CD4-positive, alpha-beta T cell (primary cell): Measurements from ENCODE around the gene SF3B2. TPM values are rescaled to one million over a fixed set of nuclear protein-coding genes. Genes with fewer than 3 reads are reported as not detected.
"Not testable (repeated sequence)": the region's sequence is repeated elsewhere in the genome, so short reads cannot be mapped to it uniquely, and the experiment has no call there.

Experiments used
- ATAC-seq: fragments of 200-7000 bp; cut with Tn5 transposase; one replicate; pipeline ENCODE4 v1.10.0; 2022; ENCODE audit warnings: mild to moderate bottlenecking; ENCODE audit not compliant: poor library complexity
- CTCF ChIA-PET: fragments of 350-600 bp; sonication (Branson Sonifier 250); formaldehyde crosslinking; loops from one replicate; lab custom pipeline; 2021; ENCODE audit warnings: antibody characterized with exemption, inconsistent platforms; lab: Charles Lee
- POLR2A ChIA-PET: fragments of 350-600 bp; sonication (Branson Sonifier 250); formaldehyde crosslinking; loops from one replicate; lab custom pipeline; 2021; ENCODE audit warnings: antibody characterized with exemption, inconsistent platforms; lab: Charles Lee
- DNase-seq, 14 experiments: peaks; one replicate each; pipeline ENCODE4 v3.0.0-alpha.2; 2013 to 2020; ENCODE audit warnings: mixed read lengths in 2 of 14
- H3K27ac ChIP-seq, 2 donors: one replicate each; pipeline versions ENCODE4 v1.5.1 to v1.7.0; 2013; ENCODE audit warnings: low read length in 2 of 2, low read depth in 1 of 2, mild to moderate bottlenecking in 1 of 2
- H3K27me3 ChIP-seq, 2 experiments: 1 replicate in 1 of 2; 2 replicates in 1 of 2; pipeline versions ENCODE4 v1.6.1 to v1.7.0; 2013; ENCODE audit warnings: low read length in 2 of 2, control low read depth in 1 of 2, mild to moderate bottlenecking in 1 of 2, moderate library complexity in 1 of 2; ENCODE audit not compliant: insufficient read depth in 2 of 2, control insufficient read depth in 1 of 2
- H3K36me3 ChIP-seq: one replicate; pipeline ENCODE4 v1.6.1; 2013; ENCODE audit warnings: low read length, control low read depth; ENCODE audit not compliant: insufficient read depth
- H3K4me1 ChIP-seq: one replicate; pipeline ENCODE4 v1.6.1; 2013; ENCODE audit warnings: low read length, control low read depth; ENCODE audit not compliant: insufficient read depth
- H3K4me3 ChIP-seq: one replicate; pipeline ENCODE4 v1.5.1; 2013; ENCODE audit warnings: mild to moderate bottlenecking, low read length, moderate library complexity
- H3K9me3 ChIP-seq, 2 experiments: 1 replicate in 1 of 2; 2 replicates in 1 of 2; pipeline versions ENCODE4 v1.6.1 to v1.7.0; 2013; ENCODE audit warnings: low read length in 2 of 2, mild to moderate bottlenecking in 2 of 2, control low read depth in 1 of 2, moderate library complexity in 1 of 2; ENCODE audit not compliant: control insufficient read depth in 1 of 2, insufficient read depth in 1 of 2
- H3K27ac Mint-ChIP-seq: one replicate; pipeline ENCODE4 v1.8.0; 2020; ENCODE audit warnings: mixed read lengths
- H3K27me3 Mint-ChIP-seq: one replicate; pipeline ENCODE4 v1.8.0; 2021; ENCODE audit warnings: mixed read lengths
- H3K36me3 Mint-ChIP-seq: one replicate; pipeline ENCODE4 v1.8.0; 2021; ENCODE audit warnings: low read depth, mixed read lengths
- H3K4me1 Mint-ChIP-seq: one replicate; pipeline ENCODE4 v1.8.0; 2021; ENCODE audit warnings: low read depth, mixed read lengths
- H3K4me3 Mint-ChIP-seq: one replicate; pipeline ENCODE4 v1.8.0; 2020; ENCODE audit warnings: mild to moderate bottlenecking, mixed read lengths
- H3K9me3 Mint-ChIP-seq: one replicate; pipeline ENCODE4 v1.8.0; 2020; ENCODE audit warnings: mixed read lengths
- intact Hi-C, 2 experiments: fragments of 100-400 bp; cut with DNase I in 1 of 2; cut with micrococcal nuclease in 1 of 2; formaldehyde crosslinking; loops; one replicate each; pipeline versions ENCODE4 v1.15.1 to v1.9.0; 2023 to 2025; cut with DNase I, micrococcal nuclease
- total RNA-seq, 174 experiments: library from RNA in 2 of 174; stranded (reverse) in 2 of 174; gene quantifications; one replicate each; pipeline ENCODE4 v1.2.3 and lab custom pipeline; 2021 to 2026
- TF ChIP-seq, protein P1 (sequence below): fragments of 200-600 bp; IDR thresholded peaks from one replicate; pipeline ENCODE4 v1.8.0; 2022; ENCODE audit warnings: antibody characterized with exemption, mild to moderate bottlenecking

Gene SF3B2
- total RNA-seq, 2 experiments from 2014 or later, result 182 to 196 TPM

GRCh38 chr11:66007201-66007634, 44.9 kb upstream of the SF3B2 start:
- TF ChIP-seq, protein P1, sequence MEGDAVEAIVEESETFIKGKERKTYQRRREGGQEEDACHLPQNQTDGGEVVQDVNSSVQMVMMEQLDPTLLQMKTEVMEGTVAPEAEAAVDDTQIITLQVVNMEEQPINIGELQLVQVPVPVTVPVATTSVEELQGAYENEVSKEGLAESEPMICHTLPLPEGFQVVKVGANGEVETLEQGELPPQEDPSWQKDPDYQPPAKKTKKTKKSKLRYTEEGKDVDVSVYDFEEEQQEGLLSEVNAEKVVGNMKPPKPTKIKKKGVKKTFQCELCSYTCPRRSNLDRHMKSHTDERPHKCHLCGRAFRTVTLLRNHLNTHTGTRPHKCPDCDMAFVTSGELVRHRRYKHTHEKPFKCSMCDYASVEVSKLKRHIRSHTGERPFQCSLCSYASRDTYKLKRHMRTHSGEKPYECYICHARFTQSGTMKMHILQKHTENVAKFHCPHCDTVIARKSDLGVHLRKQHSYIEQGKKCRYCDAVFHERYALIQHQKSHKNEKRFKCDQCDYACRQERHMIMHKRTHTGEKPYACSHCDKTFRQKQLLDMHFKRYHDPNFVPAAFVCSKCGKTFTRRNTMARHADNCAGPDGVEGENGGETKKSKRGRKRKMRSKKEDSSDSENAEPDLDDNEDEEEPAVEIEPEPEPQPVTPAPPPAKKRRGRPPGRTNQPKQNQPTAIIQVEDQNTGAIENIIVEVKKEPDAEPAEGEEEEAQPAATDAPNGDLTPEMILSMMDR, result no peak
- intact Hi-C loops, result no loop called here
- ChIA-PET POLR2A (no interaction called here), CTCF (no interaction called here)
- no peak overlapping the region for H3K27ac ChIP-seq
- peaks cover 26% of the 10 kb centered on the region for H3K4me1 ChIP-seq
- H3K27me3 Mint-ChIP-seq, result peaks cover 8% of the 10 kb centered on the region
- H3K4me3 ChIP-seq, result no peak overlapping the region
- H3K9me3 ChIP-seq, result no peaks in the 10 kb centered on the region
- H3K4me3 Mint-ChIP-seq, result no peak overlapping the region
- DNase-seq (no peak), ATAC-seq (no peak)
- H3K27me3 ChIP-seq, result peaks cover 9 to 11% of the 10 kb centered on the region in 2 experiments
- no peaks in the 10 kb centered on the region for H3K9me3 Mint-ChIP-seq
- no peak overlapping the region for H3K27ac Mint-ChIP-seq
- peaks cover 27% of the 10 kb centered on the region for H3K36me3 Mint-ChIP-seq
- H3K36me3 ChIP-seq, result peaks cover 24% of the 10 kb centered on the region
- H3K4me1 Mint-ChIP-seq, result peaks cover 13% of the 10 kb centered on the region

DNA sequence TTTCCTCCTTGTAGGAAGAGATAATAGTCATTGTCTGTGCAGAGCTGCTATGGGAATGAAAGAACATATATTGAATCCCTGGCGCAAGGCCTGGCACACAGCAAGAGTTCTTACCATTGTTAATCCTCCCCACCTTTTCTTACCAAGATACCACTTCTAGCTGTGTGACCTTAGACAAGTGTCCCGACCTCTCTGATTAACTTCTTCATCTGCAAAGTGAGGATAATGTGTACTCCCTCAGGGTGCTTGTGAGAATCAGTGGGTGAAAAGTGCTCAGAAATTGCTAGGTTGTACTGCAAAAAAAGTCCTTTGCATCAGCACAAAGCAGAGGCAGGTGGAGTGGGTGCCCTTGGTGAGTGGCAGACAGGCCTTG, 44.1 kb upstream of the SF3B2 start:
- Mint-ChIP-seq H3K4me1 (peaks cover 5% of the 10 kb centered on the region), H3K27me3 (peaks cover 14% of the 10 kb centered on the region), H3K36me3 (peaks cover 20% of the 10 kb centered on the region), H3K9me3 (no peaks in the 10 kb centered on the region), H3K4me3 (no peak overlapping the region), H3K27ac (no peak overlapping the region)
- H3K27me3 ChIP-seq, result peaks cover 16 to 18% of the 10 kb centered on the region in 2 experiments
- H3K4me3 ChIP-seq, result no peak overlapping the region
- intact Hi-C loops, result no loop called here
- H3K36me3 ChIP-seq, result peaks cover 24% of the 10 kb centered on the region
- POLR2A ChIA-PET, result no interaction called here
- H3K27ac ChIP-seq, result no peak overlapping the region
- CTCF ChIA-PET, result no interaction called here
- H3K9me3 ChIP-seq, result no peaks in the 10 kb centered on the region
- DNase-seq (no peak), ATAC-seq (no peak)
- H3K4me1 ChIP-seq, result peaks cover 22% of the 10 kb centered on the region
- TF ChIP-seq, protein P1, result no peak

- no peak overlapping the region for H3K27ac Mint-ChIP-seq
- ATAC-seq (no peak), DNase-seq (no peak)
- H3K4me3 ChIP-seq, result no peak overlapping the region
- no peak overlapping the region for H3K27ac ChIP-seq
- H3K9me3 Mint-ChIP-seq, result no peaks in the 10 kb centered on the region
- H3K4me1 Mint-ChIP-seq, result peaks cover under 1% of the 10 kb centered on the region
- peaks cover 15% of the 10 kb centered on the region for H3K36me3 Mint-ChIP-seq
- H3K4me3 Mint-ChIP-seq, result no peak overlapping the region
- H3K9me3 ChIP-seq, result peaks cover 0 to 3% of the 10 kb centered on the region in 2 experiments
- H3K27me3 Mint-ChIP-seq, result peaks cover 18% of the 10 kb centered on the region
- peaks cover 17% of the 10 kb centered on the region for H3K4me1 ChIP-seq
- intact Hi-C loops, result no loop called here
- peaks cover 21 to 23% of the 10 kb centered on the region in 2 experiments for H3K27me3 ChIP-seq
- ChIA-PET CTCF (interaction anchor here (1.1 kb wide), 1 partner anchor 124 kb away, joined by 3 read pairs; no protein-coding TSS in a partner anchor), POLR2A (no interaction called here)
- TF ChIP-seq, protein P1, result no peak
- H3K36me3 ChIP-seq, result peaks cover 20% of the 10 kb centered on the region
Observed at GRCh38 chr11:66008468-66009101, 43.6 kb upstream of the SF3B2 start.

DNA sequence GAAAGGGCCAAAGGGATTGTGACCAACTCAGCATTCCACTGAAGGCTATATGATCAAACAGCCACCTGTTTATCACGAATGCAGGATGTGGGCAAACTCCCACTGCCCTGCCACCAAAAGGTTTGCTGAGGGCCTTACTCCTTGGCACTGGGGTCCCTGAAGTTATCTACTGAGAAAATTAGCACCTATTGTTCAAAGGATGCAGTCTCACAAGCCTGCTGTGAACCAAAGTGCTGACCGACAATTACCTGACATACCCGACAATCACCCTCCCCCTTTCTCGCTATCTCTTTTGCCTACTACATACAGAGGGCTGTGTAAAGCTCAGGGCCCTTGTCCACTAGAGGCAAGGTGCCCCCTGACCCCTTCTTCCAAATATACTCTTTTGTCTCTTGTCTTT, 42.1 kb upstream of the SF3B2 start:
- H3K4me3 ChIP-seq, H3K9me3 Mint-ChIP-seq, H3K9me3 ChIP-seq, H3K4me3 Mint-ChIP-seq, H3K27ac Mint-ChIP-seq, POLR2A ChIA-PET, ATAC-seq, H3K27ac ChIP-seq, H3K36me3 Mint-ChIP-seq, H3K4me1 Mint-ChIP-seq, H3K36me3 ChIP-seq, intact Hi-C loops, DNase-seq: not testable (repeated sequence)
- peaks cover 23% of the 10 kb centered on the region for H3K27me3 Mint-ChIP-seq
- CTCF ChIA-PET, result interaction anchor here (1.1 kb wide), 2 partner anchors 12 to 126 kb away, joined by 3 to 5 read pairs; no protein-coding TSS in a partner anchor
- Histone ChIP-seq H3K4me1 (peaks cover 11% of the 10 kb centered on the region), H3K27me3 (peaks cover 23 to 25% of the 10 kb centered on the region in 2 experiments)
